ENCODE measurements around the gene ANKRD11.
A peak's percentile ranks its signal among the peaks of the same experiment; 100 is the strongest.

Gene ANKRD11

GRCh38 chr16:89442990-89443726 lies 47.2 kb downstream of the ANKRD11 start:
- Histone ChIP-seq H3K4me3 (ENCODE audit: low read depth, low read length) (no peak overlapping the region), H3K9ac (no peak overlapping the region), H3K4me2 (ENCODE audit: low read length) (peak overlapping the region; percentile 26), H3K36me3 (ENCODE audit: control insufficient read depth, insufficient read depth, low read length) (no peaks in the 10 kb centered on the region), H3K79me2 (peaks cover 64% of the 10 kb centered on the region), H3K4me1 (peaks cover 38% of the 10 kb centered on the region), H3K9me3 (ENCODE audit: control insufficient read depth, low read length) (no peaks in the 10 kb centered on the region), H3K27me3 (ENCODE audit: control insufficient read depth, insufficient read depth, low read length) (no peaks in the 10 kb centered on the region), H2AFZ (no peak overlapping the region), H3K27ac (peak overlapping the region; percentile 71)
- TF ChIP-seq, protein P1, sequence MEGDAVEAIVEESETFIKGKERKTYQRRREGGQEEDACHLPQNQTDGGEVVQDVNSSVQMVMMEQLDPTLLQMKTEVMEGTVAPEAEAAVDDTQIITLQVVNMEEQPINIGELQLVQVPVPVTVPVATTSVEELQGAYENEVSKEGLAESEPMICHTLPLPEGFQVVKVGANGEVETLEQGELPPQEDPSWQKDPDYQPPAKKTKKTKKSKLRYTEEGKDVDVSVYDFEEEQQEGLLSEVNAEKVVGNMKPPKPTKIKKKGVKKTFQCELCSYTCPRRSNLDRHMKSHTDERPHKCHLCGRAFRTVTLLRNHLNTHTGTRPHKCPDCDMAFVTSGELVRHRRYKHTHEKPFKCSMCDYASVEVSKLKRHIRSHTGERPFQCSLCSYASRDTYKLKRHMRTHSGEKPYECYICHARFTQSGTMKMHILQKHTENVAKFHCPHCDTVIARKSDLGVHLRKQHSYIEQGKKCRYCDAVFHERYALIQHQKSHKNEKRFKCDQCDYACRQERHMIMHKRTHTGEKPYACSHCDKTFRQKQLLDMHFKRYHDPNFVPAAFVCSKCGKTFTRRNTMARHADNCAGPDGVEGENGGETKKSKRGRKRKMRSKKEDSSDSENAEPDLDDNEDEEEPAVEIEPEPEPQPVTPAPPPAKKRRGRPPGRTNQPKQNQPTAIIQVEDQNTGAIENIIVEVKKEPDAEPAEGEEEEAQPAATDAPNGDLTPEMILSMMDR (IDR thresholded peaks at IDR 0.05), result peak; percentile 10

DNA sequence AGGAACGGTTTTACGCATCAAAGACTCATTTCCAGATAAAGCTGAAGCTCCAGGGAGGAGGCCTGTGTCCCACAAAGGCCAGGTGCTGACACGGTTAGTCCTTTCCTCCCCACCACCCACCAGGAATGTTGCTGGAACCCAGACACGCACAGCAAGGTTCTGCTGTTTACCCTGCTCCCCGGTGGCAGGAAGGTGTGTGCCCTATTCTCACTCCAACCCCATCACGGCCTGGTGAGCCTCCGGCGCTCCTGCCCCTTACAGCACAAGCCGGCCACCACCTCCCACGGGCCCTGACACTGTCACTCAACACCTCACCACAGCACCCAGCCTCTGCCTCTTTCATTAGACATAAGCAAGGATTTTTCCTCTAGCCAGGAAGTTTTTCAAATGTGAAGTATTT lies 47.8 kb downstream of the ANKRD11 start:
- Histone ChIP-seq H2AFZ (no peak overlapping the region), H3K4me2 (ENCODE audit: low read length) (peak overlapping the region; percentile 28), H3K9me3 (ENCODE audit: control insufficient read depth, low read length) (no peaks in the 10 kb centered on the region), H3K27me3 (ENCODE audit: control insufficient read depth, insufficient read depth, low read length) (no peaks in the 10 kb centered on the region), H3K4me1 (peaks cover 38% of the 10 kb centered on the region), H3K79me2 (peaks cover 64% of the 10 kb centered on the region), H3K9ac (no peak overlapping the region), H3K4me3 (ENCODE audit: low read depth, low read length) (no peak overlapping the region), H3K27ac (peak overlapping the region; percentile 71), H3K36me3 (ENCODE audit: control insufficient read depth, insufficient read depth, low read length) (no peaks in the 10 kb centered on the region)
- TF ChIP-seq, protein P1 (IDR thresholded peaks at IDR 0.05), result no peak

DNA sequence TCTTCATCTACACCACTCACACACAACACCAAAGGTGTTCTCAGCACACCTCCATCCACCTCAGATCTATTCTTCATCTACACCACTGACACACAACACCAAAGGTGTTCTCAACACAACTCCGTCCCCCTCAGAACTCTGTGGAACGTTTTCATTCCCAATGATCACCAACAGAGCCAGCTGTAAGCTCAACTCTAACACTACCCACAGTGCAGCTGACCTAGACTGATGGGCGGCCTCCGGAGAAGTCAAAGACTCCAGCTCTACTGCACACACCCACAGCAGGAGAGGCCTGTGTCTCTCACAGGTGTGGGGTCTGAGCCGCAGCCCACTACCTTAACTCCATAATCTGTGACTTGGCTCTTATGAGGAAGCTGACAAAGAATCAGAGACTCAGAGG lies 50.7 kb downstream of the ANKRD11 start:
- Histone ChIP-seq H3K9me3 (ENCODE audit: control insufficient read depth, low read length) (no peaks in the 10 kb centered on the region), H3K4me3 (ENCODE audit: low read depth, low read length) (no peak overlapping the region), H3K4me2 (ENCODE audit: low read length) (no peak overlapping the region), H3K9ac (no peak overlapping the region), H3K36me3 (ENCODE audit: control insufficient read depth, insufficient read depth, low read length) (no peaks in the 10 kb centered on the region), H3K27me3 (ENCODE audit: control insufficient read depth, insufficient read depth, low read length) (no peaks in the 10 kb centered on the region), H3K27ac (no peak overlapping the region), H2AFZ (no peak overlapping the region), H3K79me2 (peaks cover 64% of the 10 kb centered on the region), H3K4me1 (peaks cover 26% of the 10 kb centered on the region)
- TF ChIP-seq, protein P1 (IDR thresholded peaks at IDR 0.05), result no peak

DNA sequence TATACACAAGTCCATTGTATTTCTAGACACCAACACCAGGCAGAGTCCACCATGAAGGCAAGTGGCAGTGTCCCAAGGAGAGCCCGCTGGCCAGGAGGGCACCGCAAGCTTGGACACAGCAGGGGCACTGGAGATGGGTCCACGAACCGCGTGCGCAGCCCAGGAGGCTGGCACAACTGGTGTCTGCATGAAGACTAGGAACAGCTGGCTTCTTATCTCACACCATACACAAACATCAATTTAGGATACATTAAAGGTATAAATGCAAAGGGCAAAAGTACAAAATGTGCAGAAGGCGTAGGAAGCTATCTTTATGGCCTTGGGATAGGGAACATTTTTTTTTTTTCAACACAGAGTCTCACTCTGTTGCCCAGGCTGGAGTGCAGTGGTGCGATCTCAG lies 52.4 kb downstream of the ANKRD11 start:
- Histone ChIP-seq H3K4me2 (ENCODE audit: low read length) (no peak overlapping the region), H3K27me3 (ENCODE audit: control insufficient read depth, insufficient read depth, low read length) (no peaks in the 10 kb centered on the region), H3K4me3 (ENCODE audit: low read depth, low read length) (no peak overlapping the region), H3K27ac (no peak overlapping the region), H3K79me2 (peaks cover 77% of the 10 kb centered on the region), H2AFZ (no peak overlapping the region), H3K9me3 (ENCODE audit: control insufficient read depth, low read length) (no peaks in the 10 kb centered on the region), H3K9ac (no peak overlapping the region), H3K36me3 (ENCODE audit: control insufficient read depth, insufficient read depth, low read length) (no peaks in the 10 kb centered on the region), H3K4me1 (peaks cover 17% of the 10 kb centered on the region)
- TF ChIP-seq, protein P1 (IDR thresholded peaks at IDR 0.05), result no peak

Data from parathyroid adenoma (tissue), 2 donors.